GM15510 (cell line): ENCODE measurements around the gene TP53I11.

Experiments used
- POLR2A ChIP-seq: IDR thresholded peaks from 3 replicates; pipeline ENCODE4 v1.6.1; 2011; ENCODE audit warnings: borderline replicate concordance; ENCODE audit not compliant: insufficient read length; ENCODE audit errors: extremely low read depth

TP53I11 gene

GRCh38 chr11:44942029-44942955 lies 8.4 kb downstream of the TP53I11 start:
- TF ChIP-seq POLR2A, result no peak

GRCh38 chr11:44941259-44942021 lies 9.2 kb downstream of the TP53I11 start:
- TF ChIP-seq POLR2A, result no peak

GRCh38 chr11:44940835-44941234 lies 9.8 kb downstream of the TP53I11 start:
- no peak for TF ChIP-seq POLR2A

- no peak for TF ChIP-seq POLR2A
Measured at GRCh38 chr11:44940404-44940803, 10.3 kb downstream of the TP53I11 start.

- TF ChIP-seq POLR2A, result no peak
Measured at GRCh38 chr11:44939673-44940395, 10.8 kb downstream of the TP53I11 start.

GRCh38 chr11:44938066-44938691 lies 12.5 kb downstream of the TP53I11 start:
- TF ChIP-seq POLR2A, result no peak

GRCh38 chr11:44936951-44937543 lies 13.6 kb downstream of the TP53I11 start:
- TF ChIP-seq POLR2A, result no peak

GRCh38 chr11:44936525-44936924 lies 14.2 kb downstream of the TP53I11 start:
- no peak for TF ChIP-seq POLR2A

- TF ChIP-seq POLR2A, result no peak
Measured at GRCh38 chr11:44934735-44935250, 15.9 kb downstream of the TP53I11 start.

GRCh38 chr11:44934110-44934509 lies 16.6 kb downstream of the TP53I11 start:
- no peak for TF ChIP-seq POLR2A

GRCh38 chr11:44931466-44931865 lies 19.2 kb downstream of the TP53I11 start:
- TF ChIP-seq POLR2A, result no peak

GRCh38 chr11:44930588-44931302 lies 19.9 kb downstream of the TP53I11 start:
- no peak for TF ChIP-seq POLR2A

GRCh38 chr11:44928816-44929215 lies 21.9 kb downstream of the TP53I11 start:
- TF ChIP-seq POLR2A, result no peak
